ENCODE data around the gene SUGP2.

GRCh38 chr19:19051478-19052213 lies 18.3 kb upstream of the SUGP2 start:
- no peak for TF ChIP-seq CTCF (IDR thresholded peaks at IDR 0.05)
- TF ChIP-seq EP300 (IDR thresholded peaks at IDR 0.05): no peak
- no peak for TF ChIP-seq POLR2A (IDR thresholded peaks at IDR 0.05)
